A549 (cell line): Measurements from ENCODE around the gene GARIN1A. TPM values are rescaled to one million over a fixed set of nuclear protein-coding genes. Genes with fewer than 3 reads are reported as not detected.

Source experiments
- ATAC-seq, 2 experiments: fragments of 200-7000 bp in 1 of 2; fragments of >200 bp in 1 of 2; cut with Nextera tagmentation in 1 of 2; cut with Tn5 transposase in 1 of 2; 3 replicates each; pipeline versions ENCODE4 v1.8.0 to v1.9.1; 2018 to 2020; ENCODE audit warnings: mild to moderate bottlenecking in 1 of 2, moderate library complexity in 1 of 2
- CTCF ChIA-PET: fragments of 300-600 bp; sonication (Branson Sonifier 250); formaldehyde crosslinking; extraction: SDS; loops from one replicate; lab custom pipeline; 2021; ENCODE audit warnings: antibody characterized with exemption, inconsistent platforms; lab: Yijun Ruan, JAX
- POLR2A ChIA-PET: fragments of 350-600 bp; formaldehyde crosslinking; extraction: SDS; loops from one replicate; lab custom pipeline; 2021; ENCODE audit warnings: antibody characterized with exemption, inconsistent platforms; lab: Yijun Ruan, JAX
- DNase-seq, 2 experiments: peaks; one replicate each; pipeline versions ENCODE4 v3.0.0 to v3.0.0-alpha.2; 2011 to 2016; ENCODE audit warnings: low read depth in 1 of 2, low spot score in 1 of 2
- FAIRE-seq: peaks from 2 replicates; lab custom pipeline; 2011; peaks lifted over from hg19 to GRCh38; lab: Jason Lieb, UNC
- H3K27ac ChIP-seq, 2 experiments: fragments of >200 bp; sonication (Bioruptor Twin); formaldehyde crosslinking; 3 replicates each; pipeline ENCODE4 v1.5.1; 2016 to 2017
- H3K4me1 ChIP-seq: fragments of >200 bp; sonication (Bioruptor Twin); formaldehyde crosslinking; 3 replicates; pipeline ENCODE4 v1.6.1; 2016
- H3K4me2 ChIP-seq: fragments of >200 bp; sonication (Bioruptor Twin); formaldehyde crosslinking; 3 replicates; pipeline ENCODE4 v1.6.1; 2016
- H3K4me3 ChIP-seq: fragments of >200 bp; sonication (Bioruptor Twin); formaldehyde crosslinking; 3 replicates; pipeline ENCODE4 v1.5.1; 2016
- H3K9me3 ChIP-seq: fragments of >200 bp; sonication (Bioruptor Twin); formaldehyde crosslinking; 3 replicates; pipeline ENCODE4 v1.6.1; 2016
- BCL3 ChIP-seq: fragments of >200 bp; sonication (Bioruptor Twin); formaldehyde crosslinking; IDR thresholded peaks from 3 replicates; pipeline ENCODE4 v1.6.1; 2016
- CBX2 ChIP-seq: fragments of 200-600 bp; sonication (generic); IDR thresholded peaks from 2 replicates; pipeline ENCODE4 v1.6.1; 2016; ENCODE audit warnings: low read depth, mild to moderate bottlenecking, borderline replicate concordance
- CEBPB ChIP-seq, 2 experiments: fragments of >200 bp in 1 of 2; sonication (Bioruptor Twin) in 1 of 2; formaldehyde crosslinking in 1 of 2; IDR thresholded peaks; 2 replicates each; pipeline ENCODE4 v1.6.1; 2012 to 2016
- CHD4 ChIP-seq: fragments of 200-600 bp; sonication (generic); IDR thresholded peaks from 2 replicates; pipeline ENCODE4 v1.6.1; 2016; ENCODE audit warnings: antibody characterized with exemption, mild to moderate bottlenecking, borderline replicate concordance
- EHF ChIP-seq: fragments of 250-450 bp; sonication (Bioruptor Pico); IDR thresholded peaks from 2 replicates; pipeline ENCODE4 v1.5.0; 2020; ENCODE audit warnings: mild to moderate bottlenecking
- EHMT2 ChIP-seq: fragments of 200-600 bp; sonication (generic); IDR thresholded peaks from 2 replicates; pipeline ENCODE4 v1.6.1; 2016; ENCODE audit warnings: antibody characterized with exemption, low read depth, mild to moderate bottlenecking, moderate library complexity
- ELK1 ChIP-seq: fragments of 150-350 bp; IDR thresholded peaks from 2 replicates; pipeline ENCODE4 v1.6.1; 2014; ENCODE audit warnings: low read depth, mild to moderate bottlenecking, low read length
- EP300 ChIP-seq, 2 experiments: fragments of >200 bp; sonication (Bioruptor Twin); formaldehyde crosslinking; IDR thresholded peaks; 2 replicates in 1 of 2; 3 replicates in 1 of 2; pipeline ENCODE4 v1.6.1; 2016 to 2017
- FOSB ChIP-seq: fragments of 250-450 bp; sonication (Bioruptor Pico); IDR thresholded peaks from 2 replicates; pipeline ENCODE4 v1.5.0; 2020; ENCODE audit warnings: mild to moderate bottlenecking, moderate library complexity
- FOXS1 ChIP-seq: fragments of 250-450 bp; sonication (Bioruptor Pico); IDR thresholded peaks from 2 replicates; pipeline ENCODE4 v1.5.0; 2020; ENCODE audit warnings: mild to moderate bottlenecking, moderate library complexity
- MAX ChIP-seq: IDR thresholded peaks from 2 replicates; pipeline ENCODE4 v1.6.1; 2012
- NPAS2 ChIP-seq: fragments of 250-450 bp; sonication (Bioruptor Pico); IDR thresholded peaks from 2 replicates; pipeline ENCODE4 v1.8.0; 2022; ENCODE audit warnings: mild to moderate bottlenecking, moderate library complexity, borderline replicate concordance
- PBX3 ChIP-seq: IDR thresholded peaks from 2 replicates; pipeline ENCODE4 v1.6.1; 2012
- PHF8 ChIP-seq: fragments of 200-600 bp; sonication (generic); IDR thresholded peaks from 2 replicates; pipeline ENCODE4 v1.6.1; 2016; ENCODE audit warnings: low read depth, mild to moderate bottlenecking, antibody characterized with exemption, moderate library complexity, borderline replicate concordance
- POLR2AphosphoS2 ChIP-seq: conservative IDR thresholded peaks from 2 replicates; pipeline ENCODE4 v1.6.1; 2012; ENCODE audit warnings: low read length, improper control_type of control experiment, inconsistent platforms
- RAD21 ChIP-seq, 2 experiments: fragments of >200 bp in 1 of 2; sonication (Bioruptor Twin) in 1 of 2; formaldehyde crosslinking in 1 of 2; IDR thresholded peaks in 1 of 2; conservative IDR thresholded peaks in 1 of 2; 2 replicates in 1 of 2; 3 replicates in 1 of 2; pipeline ENCODE4 v1.6.1; 2012 to 2018; ENCODE audit warnings: inconsistent platforms in 1 of 2
- RNF2 ChIP-seq: fragments of 200-600 bp; sonication (generic); IDR thresholded peaks from 2 replicates; pipeline ENCODE4 v1.6.1; 2016; ENCODE audit warnings: low read depth, mild to moderate bottlenecking, antibody characterized with exemption, moderate library complexity, borderline replicate concordance
- TP53 ChIP-seq: fragments of 250-450 bp; sonication (Bioruptor Pico); IDR thresholded peaks from 2 replicates; pipeline ENCODE4 v1.5.0; 2021; ENCODE audit warnings: mild to moderate bottlenecking, moderate library complexity
- ZC3H11A ChIP-seq: fragments of 450-650 bp; IDR thresholded peaks from 2 replicates; pipeline ENCODE4 v1.6.1; 2014; ENCODE audit warnings: antibody characterized with exemption, mild to moderate bottlenecking
- WGBS: methylation state at CpG from one replicate; pipeline ENCODE4 v1.1.6; 2017; ENCODE audit errors: missing lambda C conversion rate; 5-methylcytosine and 5-hydroxymethylcytosine counted together
- polyA plus RNA-seq, 4 experiments: library from polyadenylated mRNA; depleted of rRNA in 3 of 4; stranded (reverse); fragments of >200 nt; fragmentation: RNase III in 1 of 4; extraction: RNeasy Plus Mini Kit Qiagen cat#74134 plus additional on column Dnase treatment in 1 of 4; gene quantifications; 2 replicates in 3 of 4; 3 replicates in 1 of 4; pipeline ENCODE4 v1.2.3, GENCODE V29; 2011 to 2017

Gene GARIN1A
- polyA plus RNA-seq, 2 of the 4 experiments (the other 2 are of a cell fraction) = 0.30 to 0.37 TPM

GRCh38 chr7:128676665-128677064 lies 4.6 kb downstream of the GARIN1A start:
- CTCF ChIA-PET = interaction anchor here (0.9 kb wide), 1 partner anchor 118 kb away, joined by 3 read pairs; no protein-coding TSS in a partner anchor
- TF ChIP-seq EP300 (IDR thresholded peaks at IDR 0.05) (no peak), MAX (no peak)
- Histone ChIP-seq H3K4me2 (no peak overlapping the region), H3K9me3 (no peaks in the 10 kb centered on the region), H3K4me3 (no peak overlapping the region), H3K27ac (no peak overlapping the region), H3K4me1 (no peaks in the 10 kb centered on the region)
- no peak for ATAC-seq
- WGBS = 80% methylated on average over 4 of the region's 4 CpGs
- POLR2A ChIA-PET = no interaction called here
- no peak for DNase-seq
- FAIRE-seq = no peak

- POLR2A ChIA-PET = no interaction called here
- TF ChIP-seq BCL3 (no peak), TP53 (CRISPR knock-in tag) (no peak), RNF2 (no peak), CBX2 (no peak), NPAS2 (CRISPR knock-in tag) (no peak), FOSB (no peak), ELK1 (no peak), RAD21 (conservative IDR thresholded peaks at IDR 0.05 in 1 of 2, IDR thresholded peaks at IDR 0.05 in 1 of 2) (no peak), CHD4 (no peak), EHMT2 (no peak), ZC3H11A (no peak), PBX3 (no peak), EHF (CRISPR knock-in tag) (no peak), FOXS1 (CRISPR knock-in tag) (no peak), PHF8 (no peak), POLR2AphosphoS2 (no peak), CEBPB (IDR thresholded peaks at IDR 0.05) (no peak)
- TF ChIP-seq, all 56 proteins: peak for 0
- H3K27ac ChIP-seq = no peak overlapping the region
- CTCF ChIA-PET = interaction anchor here (1.2 kb wide), 2 partner anchors 35 to 411 kb away, joined by 3 read pairs; a partner anchor contains a TSS
- no peak overlapping the region for H3K4me2 ChIP-seq
- WGBS = 54% methylated on average over 6 of the region's 6 CpGs
- no peak overlapping the region for H3K4me3 ChIP-seq
- H3K4me1 ChIP-seq = no peaks in the 10 kb centered on the region
- FAIRE-seq = no peak
- H3K9me3 ChIP-seq = no peaks in the 10 kb centered on the region
- DNase-seq = no peak
- no peak for ATAC-seq
These were observed 7.8 kb downstream of the GARIN1A start for GRCh38 chr7:128679920-128680319.
